Liver (tissue), 9 donors: ENCODE data around the gene CTU1. TPM values are rescaled to one million over a fixed set of nuclear protein-coding genes. Genes with fewer than 3 reads are reported as not detected.
"Not testable (repeated sequence)": the region's sequence is repeated elsewhere in the genome, so short reads cannot be mapped to it uniquely, and the experiment has no call there.

Experiments
- DNase-seq: peaks from one replicate; pipeline ENCODE4 v3.0.0-alpha.2; 2017; ENCODE audit warnings: low spot score
- H3K27ac ChIP-seq, 2 donors: one replicate each; pipeline ENCODE4 v1.7.0; 2013; ENCODE audit warnings: inconsistent platforms in 2 of 2, low read length in 2 of 2, control low read depth in 1 of 2, low read depth in 1 of 2, mild to moderate bottlenecking in 1 of 2
- H3K27me3 ChIP-seq, 4 donors: one replicate each; pipeline versions ENCODE4 v1.6.1 to v1.7.0; 2013; ENCODE audit warnings: low read length in 3 of 4, inconsistent platforms in 1 of 4, mild to moderate bottlenecking in 1 of 4, moderate library complexity in 1 of 4; ENCODE audit not compliant: control insufficient read depth in 4 of 4, insufficient read depth in 4 of 4
- H3K36me3 ChIP-seq, 4 donors: one replicate each; pipeline versions ENCODE4 v1.6.1 to v1.7.0; 2013; ENCODE audit warnings: low read length in 3 of 4, mild to moderate bottlenecking in 3 of 4, low read depth in 1 of 4, moderate library complexity in 1 of 4; ENCODE audit not compliant: control insufficient read depth in 4 of 4, insufficient read depth in 3 of 4
- H3K4me1 ChIP-seq, 4 donors: one replicate each; pipeline versions ENCODE4 v1.6.1 to v1.7.0; 2013; ENCODE audit warnings: low read length in 3 of 4, mild to moderate bottlenecking in 3 of 4, moderate library complexity in 1 of 4; ENCODE audit not compliant: control insufficient read depth in 4 of 4, insufficient read depth in 4 of 4
- H3K4me3 ChIP-seq, 3 donors: one replicate each; pipeline versions ENCODE4 v1.6.1 to v1.7.0; 2013; ENCODE audit warnings: low read length in 3 of 3, control low read depth in 1 of 3, low read depth in 1 of 3, mild to moderate bottlenecking in 1 of 3
- H3K9ac ChIP-seq, 2 donors: one replicate each; pipeline ENCODE4 v1.7.0; 2013; ENCODE audit warnings: low read length in 2 of 2, mild to moderate bottlenecking in 2 of 2, moderate library complexity in 2 of 2, control low read depth in 1 of 2, low read depth in 1 of 2
- H3K9me3 ChIP-seq, 4 donors: one replicate each; pipeline versions ENCODE4 v1.6.1 to v1.7.0; 2013; ENCODE audit warnings: low read length in 3 of 4; ENCODE audit not compliant: control insufficient read depth in 4 of 4
- EGR1 ChIP-seq, 2 donors: IDR thresholded peaks; 2 replicates each; pipeline ENCODE4 v1.6.1; 2016 to 2018; ENCODE audit warnings: antibody characterized with exemption in 2 of 2, low read depth in 2 of 2
- GABPA ChIP-seq, 2 donors: IDR thresholded peaks in 1 of 2; conservative IDR thresholded peaks in 1 of 2; 2 replicates each; pipeline ENCODE4 v1.6.1; 2016; ENCODE audit warnings: antibody characterized with exemption in 2 of 2, mild to moderate bottlenecking in 1 of 2, moderate library complexity in 1 of 2
- NR2F2 ChIP-seq: IDR thresholded peaks from 2 replicates; pipeline ENCODE4 v1.6.1; 2016; ENCODE audit warnings: antibody characterized with exemption
- REST ChIP-seq: IDR thresholded peaks from 2 replicates; pipeline ENCODE4 v1.6.1; 2016; ENCODE audit warnings: antibody characterized with exemption, mild to moderate bottlenecking
- SP1 ChIP-seq: IDR thresholded peaks from 2 replicates; pipeline ENCODE4 v1.6.1; 2018; ENCODE audit warnings: antibody characterized with exemption, mild to moderate bottlenecking
- WGBS: extraction: QIAGEN DNeasy Blood & Tissue Kit; methylation state at CpG from one replicate; pipeline ENCODE4 v1.1.7; 2013; 5-methylcytosine and 5-hydroxymethylcytosine counted together
- polyA plus RNA-seq, 2 donors: library from polyadenylated mRNA; stranded (reverse) in 1 of 2; unstranded in 1 of 2; fragments of 200-250 nt in 1 of 2; fragments of >200 nt in 1 of 2; fragmentation: Nextera tagmentation in 1 of 2; extraction: Ambion mirVana in 1 of 2; gene quantifications; one replicate each; pipeline versions ENCODE4 v1.2.1 to v1.2.3, GENCODE V29; 2013 to 2015
- total RNA-seq, 2 donors: library from RNA; depleted of rRNA; stranded (reverse); fragments of >200 nt; gene quantifications; one replicate each; pipeline ENCODE4 v1.2.3, GENCODE V29; 2014
- TF ChIP-seq, protein P1 (sequence below): IDR thresholded peaks from 2 replicates; pipeline ENCODE4 v1.6.1; 2016; ENCODE audit warnings: antibody characterized with exemption
- TF ChIP-seq, protein P2 (sequence below): IDR thresholded peaks from 2 replicates; pipeline ENCODE4 v1.6.1; 2016; ENCODE audit warnings: antibody characterized with exemption
- donor health status: healthy.
- donor health status: healthy.
- donor health status: healthy.
- donor health status: healthy.
- donor health status: healthy.

CTU1 gene
- total and polyA plus RNA-seq, 4 donors = 0.19 to 3.7 (median 2.5) TPM

- no peak for DNase-seq
Observed at GRCh38 chr19:51143486-51143885, 35.3 kb upstream of the CTU1 start.

GRCh38 chr19:51142809-51143475 lies 34.7 kb upstream of the CTU1 start:
- Histone ChIP-seq H3K4me3 (peak overlapping the region in 1 of 3 donors; percentile 24), H3K27ac (peak overlapping the region; percentile 55 to 75)
- H3K4me1 ChIP-seq, H3K27me3 ChIP-seq, DNase-seq, H3K9me3 ChIP-seq, H3K9ac ChIP-seq, H3K36me3 ChIP-seq: not testable (repeated sequence)
- WGBS = 60% methylated on average over 15 of the region's 15 CpGs

More at GRCh38 chr19:51143486-51143885, 35.3 kb upstream of the CTU1 start:
- Histone ChIP-seq H3K4me1 (no peaks in the 10 kb centered on the region), H3K27ac (peak overlapping the region; percentile 16 to 25), H3K4me3 (peak overlapping the region in 1 of 3 donors; percentile 8), H3K27me3 (no peaks in the 10 kb centered on the region), H3K9ac (no peak overlapping the region), H3K9me3 (no peaks in the 10 kb centered on the region), H3K36me3 (no peaks in the 10 kb centered on the region)
- WGBS = 72% methylated on average over 5 of the region's 5 CpGs
- no peak for TF ChIP-seq SP1

DNA sequence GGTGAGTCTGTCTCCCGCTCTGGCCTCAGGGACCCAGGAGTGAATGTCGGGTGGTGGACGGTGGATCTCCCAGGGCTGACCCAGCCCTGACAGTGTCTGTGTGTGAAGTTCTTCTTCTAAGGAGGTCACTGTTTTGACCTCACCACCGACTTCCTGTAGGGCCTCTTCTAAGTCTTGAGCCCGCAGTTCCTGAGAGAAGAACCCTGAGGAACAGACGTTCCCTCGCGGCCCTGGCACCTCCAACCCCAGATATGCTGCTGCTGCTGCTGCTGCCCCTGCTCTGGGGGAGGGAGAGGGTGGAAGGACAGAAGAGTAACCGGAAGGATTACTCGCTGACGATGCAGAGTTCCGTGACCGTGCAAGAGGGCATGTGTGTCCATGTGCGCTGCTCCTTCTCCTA lies 33.9 kb upstream of the CTU1 start, which contains the start of gene SIGLEC7:
TSS of gene SIGLEC7 (plus strand) at position 183 of the 400 bp plus-strand sequence. CDS start at position 252, 69 bp downstream.
- DNase-seq = no peak
- H3K4me1 ChIP-seq = no peaks in the 10 kb centered on the region
- peak within 1 kb of the TSS; percentile 55 to 75 for H3K27ac ChIP-seq
- H3K4me3 ChIP-seq = peak within 1 kb of the TSS in 1 of 3 donors; percentile 24
- H3K9me3 ChIP-seq = no peaks in the 10 kb centered on the region
- H3K36me3 ChIP-seq = no peaks in the 10 kb centered on the region
- H3K9ac ChIP-seq = no peak within 1 kb of the TSS
- no peaks in the 10 kb centered on the region for H3K27me3 ChIP-seq
- 57% methylated on average over 14 of the region's 14 CpGs for WGBS
- TF ChIP-seq, protein P1, sequence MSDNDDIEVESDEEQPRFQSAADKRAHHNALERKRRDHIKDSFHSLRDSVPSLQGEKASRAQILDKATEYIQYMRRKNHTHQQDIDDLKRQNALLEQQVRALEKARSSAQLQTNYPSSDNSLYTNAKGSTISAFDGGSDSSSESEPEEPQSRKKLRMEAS = no peak
- TF ChIP-seq NR2F2 (peak; percentile 60), SP1 (peak; percentile 13)

GRCh38 chr19:51141181-51141580 lies 33.0 kb upstream of the CTU1 start:
- DNase-seq = no peak
- H3K4me1 ChIP-seq = no peaks in the 10 kb centered on the region
- WGBS = 80% methylated on average over 6 of the region's 6 CpGs

More at GRCh38 chr19:51141181-51141580, 33.0 kb upstream of the CTU1 start:
- Histone ChIP-seq H3K9me3 (no peaks in the 10 kb centered on the region), H3K27ac (peak overlapping the region in 1 of 2 donors; percentile 55), H3K9ac (no peak overlapping the region), H3K36me3 (no peaks in the 10 kb centered on the region), H3K27me3 (no peaks in the 10 kb centered on the region), H3K4me3 (no peak overlapping the region)
- no peak for TF ChIP-seq GABPA (IDR thresholded peaks at IDR 0.05 in 1 of 2, conservative IDR thresholded peaks at IDR 0.05 in 1 of 2)
- TF ChIP-seq SP1 = no peak
- TF ChIP-seq, protein P2, sequence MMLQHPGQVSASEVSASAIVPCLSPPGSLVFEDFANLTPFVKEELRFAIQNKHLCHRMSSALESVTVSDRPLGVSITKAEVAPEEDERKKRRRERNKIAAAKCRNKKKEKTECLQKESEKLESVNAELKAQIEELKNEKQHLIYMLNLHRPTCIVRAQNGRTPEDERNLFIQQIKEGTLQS = no peak
- no peak for TF ChIP-seq EGR1 (IDR thresholded peaks at IDR 0.05; ENCODE audit: low read depth in 2 of 2)
- TF ChIP-seq NR2F2 = no peak
- TF ChIP-seq, protein P1 = no peak
- TF ChIP-seq REST = no peak
